ENCODE data around the gene TMEM273. TPM values are rescaled to one million over a fixed set of nuclear protein-coding genes. Genes with fewer than 3 reads are reported as not detected.

The TMEM273 gene
- total RNA-seq, 1 experiment from 2014 or later, result 0.09 TPM

- TF ChIP-seq KAT7 (CRISPR knock-in tag; IDR thresholded peaks at IDR 0.05; ENCODE audit: borderline replicate concordance), result no peak
- TF ChIP-seq, protein P1, sequence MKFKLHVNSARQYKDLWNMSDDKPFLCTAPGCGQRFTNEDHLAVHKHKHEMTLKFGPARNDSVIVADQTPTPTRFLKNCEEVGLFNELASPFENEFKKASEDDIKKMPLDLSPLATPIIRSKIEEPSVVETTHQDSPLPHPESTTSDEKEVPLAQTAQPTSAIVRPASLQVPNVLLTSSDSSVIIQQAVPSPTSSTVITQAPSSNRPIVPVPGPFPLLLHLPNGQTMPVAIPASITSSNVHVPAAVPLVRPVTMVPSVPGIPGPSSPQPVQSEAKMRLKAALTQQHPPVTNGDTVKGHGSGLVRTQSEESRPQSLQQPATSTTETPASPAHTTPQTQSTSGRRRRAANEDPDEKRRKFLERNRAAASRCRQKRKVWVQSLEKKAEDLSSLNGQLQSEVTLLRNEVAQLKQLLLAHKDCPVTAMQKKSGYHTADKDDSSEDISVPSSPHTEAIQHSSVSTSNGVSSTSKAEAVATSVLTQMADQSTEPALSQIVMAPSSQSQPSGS (CRISPR knock-in tag; IDR thresholded peaks at IDR 0.05; ENCODE audit: borderline replicate concordance, low read depth), result no peak
- TF ChIP-seq TP53 (CRISPR knock-in tag; IDR thresholded peaks at IDR 0.05), result no peak
- TF ChIP-seq USF1 (CRISPR knock-in tag; IDR thresholded peaks at IDR 0.05), result no peak
- TF ChIP-seq, protein P2, sequence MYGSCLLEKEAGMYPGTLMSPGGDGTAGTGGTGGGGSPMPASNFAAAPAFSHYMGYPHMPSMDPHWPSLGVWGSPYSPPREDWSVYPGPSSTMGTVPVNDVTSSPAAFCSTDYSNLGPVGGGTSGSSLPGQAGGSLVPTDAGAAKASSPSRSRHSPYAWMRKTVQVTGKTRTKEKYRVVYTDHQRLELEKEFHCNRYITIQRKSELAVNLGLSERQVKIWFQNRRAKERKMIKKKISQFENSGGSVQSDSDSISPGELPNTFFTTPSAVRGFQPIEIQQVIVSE (CRISPR knock-in tag; IDR thresholded peaks at IDR 0.05; ENCODE audit: borderline replicate concordance), result no peak
- TF ChIP-seq, protein P3, sequence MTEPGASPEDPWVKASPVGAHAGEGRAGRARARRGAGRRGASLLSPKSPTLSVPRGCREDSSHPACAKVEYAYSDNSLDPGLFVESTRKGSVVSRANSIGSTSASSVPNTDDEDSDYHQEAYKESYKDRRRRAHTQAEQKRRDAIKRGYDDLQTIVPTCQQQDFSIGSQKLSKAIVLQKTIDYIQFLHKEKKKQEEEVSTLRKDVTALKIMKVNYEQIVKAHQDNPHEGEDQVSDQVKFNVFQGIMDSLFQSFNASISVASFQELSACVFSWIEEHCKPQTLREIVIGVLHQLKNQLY (CRISPR knock-in tag; IDR thresholded peaks at IDR 0.05), result no peak
- no peak for TF ChIP-seq NR1H2 (CRISPR knock-in tag; IDR thresholded peaks at IDR 0.05)
- TF ChIP-seq FOXP4 (CRISPR knock-in tag; IDR thresholded peaks at IDR 0.05), result no peak
- no peak for TF ChIP-seq GRHL2 (CRISPR knock-in tag; IDR thresholded peaks at IDR 0.05; ENCODE audit: insufficient replicate concordance, severe bottlenecking)
- TF ChIP-seq IRF2 (CRISPR knock-in tag; IDR thresholded peaks at IDR 0.05; ENCODE audit: borderline replicate concordance, low read depth), result no peak
- no peak for TF ChIP-seq FOXK1 (CRISPR knock-in tag; IDR thresholded peaks at IDR 0.05)
- TF ChIP-seq ESRRA (CRISPR knock-in tag; IDR thresholded peaks at IDR 0.05; ENCODE audit: borderline replicate concordance), result no peak
Measured at GRCh38 chr10:49129376-49129775, 58.8 kb downstream of the TMEM273 start (continued).

- Mint-ChIP-seq H3K36me3 (no peaks in the 10 kb centered on the region), H3K4me1 (no peaks in the 10 kb centered on the region), H3K9me3 (peaks cover 17% of the 10 kb centered on the region), H3K27ac (no peak overlapping the region), H3K4me3 (no peak overlapping the region), H3K27me3 (ENCODE audit: low read depth) (peaks cover 6% of the 10 kb centered on the region; the same call in 1 of the 2 replicates)
- ChIA-PET CTCF (interaction anchor here (1.3 kb wide), 1 partner anchor 33 kb away, joined by 3 read pairs; no protein-coding TSS in a partner anchor), POLR2A (no interaction called here)
- DNase-seq (ENCODE audit: low spot score), result no peak
- no peak for ATAC-seq
- TF ChIP-seq ATF1 (CRISPR knock-in tag; IDR thresholded peaks at IDR 0.05) (no peak), USF2 (CRISPR knock-in tag; IDR thresholded peaks at IDR 0.05) (no peak), RORB (CRISPR knock-in tag; IDR thresholded peaks at IDR 0.05) (no peak), JAZF1 (CRISPR knock-in tag; IDR thresholded peaks at IDR 0.05) (no peak), ETV6 (CRISPR knock-in tag; IDR thresholded peaks at IDR 0.05) (no peak), ATF3 (CRISPR knock-in tag; conservative IDR thresholded peaks at IDR 0.05) (no peak), ZNF396 (CRISPR knock-in tag; IDR thresholded peaks at IDR 0.05; ENCODE audit: borderline replicate concordance) (no peak), ERG (CRISPR knock-in tag; IDR thresholded peaks at IDR 0.05) (no peak), ZNF671 (CRISPR knock-in tag; IDR thresholded peaks at IDR 0.05) (no peak), NR2C2 (CRISPR knock-in tag; IDR thresholded peaks at IDR 0.05) (no peak), SMAD4 (CRISPR knock-in tag; IDR thresholded peaks at IDR 0.05) (no peak)
- TF ChIP-seq, protein P2 (CRISPR knock-in tag; IDR thresholded peaks at IDR 0.05; ENCODE audit: borderline replicate concordance), result no peak
- TF ChIP-seq, protein P4, sequence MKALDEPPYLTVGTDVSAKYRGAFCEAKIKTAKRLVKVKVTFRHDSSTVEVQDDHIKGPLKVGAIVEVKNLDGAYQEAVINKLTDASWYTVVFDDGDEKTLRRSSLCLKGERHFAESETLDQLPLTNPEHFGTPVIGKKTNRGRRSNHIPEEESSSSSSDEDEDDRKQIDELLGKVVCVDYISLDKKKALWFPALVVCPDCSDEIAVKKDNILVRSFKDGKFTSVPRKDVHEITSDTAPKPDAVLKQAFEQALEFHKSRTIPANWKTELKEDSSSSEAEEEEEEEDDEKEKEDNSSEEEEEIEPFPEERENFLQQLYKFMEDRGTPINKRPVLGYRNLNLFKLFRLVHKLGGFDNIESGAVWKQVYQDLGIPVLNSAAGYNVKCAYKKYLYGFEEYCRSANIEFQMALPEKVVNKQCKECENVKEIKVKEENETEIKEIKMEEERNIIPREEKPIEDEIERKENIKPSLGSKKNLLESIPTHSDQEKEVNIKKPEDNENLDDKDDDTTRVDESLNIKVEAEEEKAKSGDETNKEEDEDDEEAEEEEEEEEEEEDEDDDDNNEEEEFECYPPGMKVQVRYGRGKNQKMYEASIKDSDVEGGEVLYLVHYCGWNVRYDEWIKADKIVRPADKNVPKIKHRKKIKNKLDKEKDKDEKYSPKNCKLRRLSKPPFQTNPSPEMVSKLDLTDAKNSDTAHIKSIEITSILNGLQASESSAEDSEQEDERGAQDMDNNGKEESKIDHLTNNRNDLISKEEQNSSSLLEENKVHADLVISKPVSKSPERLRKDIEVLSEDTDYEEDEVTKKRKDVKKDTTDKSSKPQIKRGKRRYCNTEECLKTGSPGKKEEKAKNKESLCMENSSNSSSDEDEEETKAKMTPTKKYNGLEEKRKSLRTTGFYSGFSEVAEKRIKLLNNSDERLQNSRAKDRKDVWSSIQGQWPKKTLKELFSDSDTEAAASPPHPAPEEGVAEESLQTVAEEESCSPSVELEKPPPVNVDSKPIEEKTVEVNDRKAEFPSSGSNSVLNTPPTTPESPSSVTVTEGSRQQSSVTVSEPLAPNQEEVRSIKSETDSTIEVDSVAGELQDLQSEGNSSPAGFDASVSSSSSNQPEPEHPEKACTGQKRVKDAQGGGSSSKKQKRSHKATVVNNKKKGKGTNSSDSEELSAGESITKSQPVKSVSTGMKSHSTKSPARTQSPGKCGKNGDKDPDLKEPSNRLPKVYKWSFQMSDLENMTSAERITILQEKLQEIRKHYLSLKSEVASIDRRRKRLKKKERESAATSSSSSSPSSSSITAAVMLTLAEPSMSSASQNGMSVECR (CRISPR knock-in tag; IDR thresholded peaks at IDR 0.05; ENCODE audit: borderline replicate concordance), result no peak
Measured at GRCh38 chr10:49128854-49129253, 59.3 kb downstream of the TMEM273 start.
